Loucy (cell line): Measurements from ENCODE around the gene CRYBB1.

Source experiments
- H2AFZ ChIP-seq: fragments of 200-600 bp; sonication (generic); 2 replicates; pipeline ENCODE4 v1.6.0; 2016; ENCODE audit warnings: antibody characterized with exemption, mild to moderate bottlenecking, low read length, moderate library complexity
- H3F3A ChIP-seq: fragments of 200-600 bp; 2 replicates; pipeline ENCODE4 v1.6.0; 2016; ENCODE audit warnings: antibody characterized with exemption, low read depth, mild to moderate bottlenecking
- H3K27me3 ChIP-seq: fragments of 200-600 bp; sonication (generic); 2 replicates; pipeline ENCODE4 v1.6.1; 2014; ENCODE audit warnings: low read length, mild to moderate bottlenecking; ENCODE audit not compliant: insufficient read depth, poor library complexity, severe bottlenecking
- H3K36me3 ChIP-seq: fragments of 200-600 bp; sonication (generic); 2 replicates; pipeline ENCODE4 v1.6.1; 2016; ENCODE audit warnings: low read length; ENCODE audit not compliant: insufficient read depth
- H3K4me1 ChIP-seq: fragments of 200-600 bp; sonication (generic); 2 replicates; pipeline ENCODE4 v1.5.1; 2014; ENCODE audit warnings: low read length, mild to moderate bottlenecking; ENCODE audit not compliant: insufficient read depth, poor library complexity, severe bottlenecking
- H3K4me2 ChIP-seq: fragments of 200-600 bp; sonication (generic); 2 replicates; pipeline ENCODE4 v1.6.0; 2014; ENCODE audit warnings: antibody characterized with exemption, low read length, low read depth, mild to moderate bottlenecking; ENCODE audit not compliant: poor library complexity, severe bottlenecking
- H3K4me3 ChIP-seq: fragments of 200-600 bp; sonication (generic); 2 replicates; pipeline ENCODE4 v1.5.1; 2014; ENCODE audit warnings: low read length, mild to moderate bottlenecking, mixed read lengths; ENCODE audit not compliant: poor library complexity, severe bottlenecking
- H3K79me2 ChIP-seq: fragments of 200-600 bp; sonication (generic); 2 replicates; pipeline ENCODE4 v1.6.1; 2014; ENCODE audit warnings: low read length; ENCODE audit not compliant: insufficient read depth
- H3K9ac ChIP-seq: fragments of 200-600 bp; sonication (generic); 2 replicates; pipeline ENCODE4 v1.6.0; 2014; ENCODE audit warnings: mild to moderate bottlenecking, low read depth, low read length, moderate library complexity; ENCODE audit not compliant: poor library complexity, severe bottlenecking
- H3K9me2 ChIP-seq: fragments of 200-600 bp; sonication (generic); replicated peaks from 2 replicates; pipeline ENCODE4 v1.6.1; 2016; ENCODE audit warnings: low read depth, low read length, mixed read lengths
- H3K9me3 ChIP-seq: fragments of 200-600 bp; sonication (generic); 2 replicates; pipeline ENCODE4 v1.6.1; 2014; ENCODE audit warnings: mild to moderate bottlenecking, antibody characterized with exemption, low read length, low read depth; ENCODE audit not compliant: insufficient read depth
- H4K20me1 ChIP-seq: fragments of 200-600 bp; sonication (generic); 2 replicates; pipeline ENCODE4 v1.6.0; 2014; ENCODE audit warnings: antibody characterized with exemption, low read length, mild to moderate bottlenecking; ENCODE audit not compliant: insufficient read depth, poor library complexity, severe bottlenecking
- EZH2phosphoT487 ChIP-seq: fragments of 200-600 bp; IDR thresholded peaks from 2 replicates; pipeline ENCODE4 v1.6.1; 2018; ENCODE audit warnings: antibody characterized with exemption, mild to moderate bottlenecking, moderate library complexity, borderline replicate concordance
- TF ChIP-seq, protein P1 (sequence below): fragments of 200-600 bp; sonication (generic); conservative IDR thresholded peaks from 2 replicates; pipeline ENCODE4 v1.5.1; 2014; ENCODE audit warnings: mild to moderate bottlenecking, antibody characterized with exemption, low read length

CRYBB1 gene

DNA sequence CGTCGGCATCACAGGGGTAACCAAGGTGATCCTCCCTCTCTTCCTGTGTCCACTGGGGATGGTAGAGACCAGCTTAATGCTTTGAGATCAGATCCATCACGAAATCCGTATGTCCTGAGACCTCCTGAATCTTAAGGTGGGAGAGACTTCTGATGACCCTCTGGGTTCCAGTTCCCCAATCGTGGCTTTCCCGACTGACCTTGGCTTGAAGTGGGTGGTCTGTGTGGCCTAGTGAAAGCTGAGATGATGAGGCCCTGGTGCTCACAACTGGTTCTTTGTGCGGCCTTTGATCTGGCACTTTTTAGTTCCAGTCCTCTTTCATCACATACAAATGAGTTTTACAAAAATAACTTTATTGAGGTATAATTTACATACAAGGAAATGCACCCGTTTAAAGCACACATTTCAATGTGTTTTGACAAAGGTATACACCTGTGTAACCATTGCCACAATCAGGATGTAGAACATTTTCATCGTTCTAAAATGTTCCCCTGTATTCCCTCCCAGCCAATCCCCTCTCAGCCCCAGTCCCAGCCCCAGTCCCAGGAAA, 45.6 kb upstream of the CRYBB1 start:
- Histone ChIP-seq H3K79me2 (no peaks in the 10 kb centered on the region), H3K4me2 (no peak overlapping the region), H3K9me2 (no peaks in the 10 kb centered on the region), H3K4me3 (no peak overlapping the region), H4K20me1 (no peaks in the 10 kb centered on the region), H3K9me3 (no peaks in the 10 kb centered on the region), H3K9ac (no peak overlapping the region), H3K36me3 (no peaks in the 10 kb centered on the region), H3F3A (no peaks in the 10 kb centered on the region), H3K27me3 (no peaks in the 10 kb centered on the region), H3K4me1 (peaks cover 13% of the 10 kb centered on the region), H2AFZ (no peak overlapping the region)
- no peak for TF ChIP-seq EZH2phosphoT487
- TF ChIP-seq, protein P1, sequence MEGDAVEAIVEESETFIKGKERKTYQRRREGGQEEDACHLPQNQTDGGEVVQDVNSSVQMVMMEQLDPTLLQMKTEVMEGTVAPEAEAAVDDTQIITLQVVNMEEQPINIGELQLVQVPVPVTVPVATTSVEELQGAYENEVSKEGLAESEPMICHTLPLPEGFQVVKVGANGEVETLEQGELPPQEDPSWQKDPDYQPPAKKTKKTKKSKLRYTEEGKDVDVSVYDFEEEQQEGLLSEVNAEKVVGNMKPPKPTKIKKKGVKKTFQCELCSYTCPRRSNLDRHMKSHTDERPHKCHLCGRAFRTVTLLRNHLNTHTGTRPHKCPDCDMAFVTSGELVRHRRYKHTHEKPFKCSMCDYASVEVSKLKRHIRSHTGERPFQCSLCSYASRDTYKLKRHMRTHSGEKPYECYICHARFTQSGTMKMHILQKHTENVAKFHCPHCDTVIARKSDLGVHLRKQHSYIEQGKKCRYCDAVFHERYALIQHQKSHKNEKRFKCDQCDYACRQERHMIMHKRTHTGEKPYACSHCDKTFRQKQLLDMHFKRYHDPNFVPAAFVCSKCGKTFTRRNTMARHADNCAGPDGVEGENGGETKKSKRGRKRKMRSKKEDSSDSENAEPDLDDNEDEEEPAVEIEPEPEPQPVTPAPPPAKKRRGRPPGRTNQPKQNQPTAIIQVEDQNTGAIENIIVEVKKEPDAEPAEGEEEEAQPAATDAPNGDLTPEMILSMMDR, result no peak

DNA sequence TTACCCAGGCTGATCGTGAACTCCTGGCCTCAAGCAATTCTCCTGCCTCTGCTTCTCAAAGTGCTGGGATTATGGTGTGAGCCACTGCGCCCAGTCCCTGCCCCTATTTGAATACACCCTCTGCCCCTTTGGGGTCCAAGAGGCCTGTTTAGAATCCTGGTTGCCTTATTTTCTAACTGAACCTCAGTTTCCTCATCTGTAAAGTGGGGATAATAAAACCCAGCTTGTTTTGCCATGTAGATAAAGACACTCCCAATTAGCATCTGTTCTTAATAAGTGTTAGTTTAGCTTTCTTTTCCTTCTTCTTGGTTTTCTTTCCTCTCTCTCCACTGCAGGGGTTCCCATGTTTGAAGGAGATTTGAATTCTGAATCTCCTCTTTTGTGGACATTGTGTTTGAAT, 44.3 kb upstream of the CRYBB1 start:
- H3K4me1 ChIP-seq, result peaks cover 16% of the 10 kb centered on the region
- H2AFZ ChIP-seq, result no peak overlapping the region
- no peaks in the 10 kb centered on the region for H3F3A ChIP-seq
- TF ChIP-seq EZH2phosphoT487, result no peak
- TF ChIP-seq, protein P1, result no peak
- H3K79me2 ChIP-seq, result no peaks in the 10 kb centered on the region
- H3K4me3 ChIP-seq, result no peak overlapping the region
- H3K36me3 ChIP-seq, result no peaks in the 10 kb centered on the region
- no peaks in the 10 kb centered on the region for H3K27me3 ChIP-seq
- no peaks in the 10 kb centered on the region for H3K9me3 ChIP-seq
- no peaks in the 10 kb centered on the region for H3K9me2 ChIP-seq
- H3K9ac ChIP-seq, result no peak overlapping the region
- H4K20me1 ChIP-seq, result no peaks in the 10 kb centered on the region
- H3K4me2 ChIP-seq, result no peak overlapping the region

DNA sequence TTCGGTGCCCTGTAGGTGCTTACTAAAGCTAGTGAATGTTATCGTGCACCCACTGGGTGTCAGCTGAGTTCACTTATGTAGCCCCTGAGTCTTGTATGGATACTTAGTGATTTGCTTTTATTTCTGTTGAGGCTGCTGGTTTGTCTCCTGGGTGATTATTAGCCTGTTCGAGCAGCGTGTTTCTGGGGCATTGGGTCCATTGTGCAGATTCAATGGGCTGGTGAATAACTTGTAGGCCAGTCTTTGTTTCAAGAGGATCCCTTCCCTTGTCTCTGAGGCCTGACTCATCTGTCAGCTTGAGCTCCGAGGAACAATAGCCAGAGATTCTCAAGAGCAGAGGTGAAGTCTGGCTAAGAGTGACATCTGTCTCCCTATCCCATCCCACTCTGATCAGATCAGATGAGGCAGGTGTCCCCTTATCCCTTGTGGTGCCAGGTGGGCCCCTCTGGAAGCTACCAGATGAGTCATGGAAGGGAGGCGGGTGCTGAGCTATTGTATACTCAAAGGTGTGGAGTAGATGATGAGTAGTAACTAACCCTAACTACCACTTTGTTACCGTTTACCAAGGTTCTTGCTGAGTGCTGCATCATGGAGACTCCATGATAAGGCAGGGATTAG, 43.2 kb upstream of the CRYBB1 start:
- Histone ChIP-seq H3K79me2 (no peaks in the 10 kb centered on the region), H3F3A (no peaks in the 10 kb centered on the region), H3K4me3 (no peak overlapping the region), H3K9ac (no peak overlapping the region), H3K4me1 (peaks cover 16% of the 10 kb centered on the region), H4K20me1 (no peaks in the 10 kb centered on the region), H2AFZ (no peak overlapping the region), H3K9me2 (no peaks in the 10 kb centered on the region), H3K27me3 (no peaks in the 10 kb centered on the region), H3K9me3 (no peaks in the 10 kb centered on the region), H3K4me2 (no peak overlapping the region), H3K36me3 (no peaks in the 10 kb centered on the region)
- TF ChIP-seq, protein P1, result no peak
- no peak for TF ChIP-seq EZH2phosphoT487
